ENCODE measurements around the gene HOXA5. TPM values are rescaled to one million over a fixed set of nuclear protein-coding genes. Genes with fewer than 3 reads are reported as not detected.
A peak's percentile ranks its signal among the peaks of the same experiment; 100 is the strongest.

HOXA5 gene
- total RNA-seq, 1 donor from 2014 or later, result 16.0 TPM

- ATAC-seq, result no peak
- Histone ChIP-seq H3K9me3 (no peaks in the 10 kb centered on the region), H3K27me3 (peaks cover 48% of the 10 kb centered on the region), H3K36me3 (no peaks in the 10 kb centered on the region), H3K4me1 (peaks cover 4% of the 10 kb centered on the region), H3K4me3 (peak overlapping the region; percentile 70), H3K27ac (peak overlapping the region; percentile 88)
- no peak for DNase-seq
- TF ChIP-seq CTCF (IDR thresholded peaks at IDR 0.05), result no peak
- intact Hi-C loops (cut with DNase I), result loop anchor here (5.0 kb wide), 1 partner anchor 47 kb away; the partner anchor contains the start of gene HOXA1
Observed at GRCh38 chr7:27143950-27144780, 684 bp upstream of the HOXA5 start.

DNA sequence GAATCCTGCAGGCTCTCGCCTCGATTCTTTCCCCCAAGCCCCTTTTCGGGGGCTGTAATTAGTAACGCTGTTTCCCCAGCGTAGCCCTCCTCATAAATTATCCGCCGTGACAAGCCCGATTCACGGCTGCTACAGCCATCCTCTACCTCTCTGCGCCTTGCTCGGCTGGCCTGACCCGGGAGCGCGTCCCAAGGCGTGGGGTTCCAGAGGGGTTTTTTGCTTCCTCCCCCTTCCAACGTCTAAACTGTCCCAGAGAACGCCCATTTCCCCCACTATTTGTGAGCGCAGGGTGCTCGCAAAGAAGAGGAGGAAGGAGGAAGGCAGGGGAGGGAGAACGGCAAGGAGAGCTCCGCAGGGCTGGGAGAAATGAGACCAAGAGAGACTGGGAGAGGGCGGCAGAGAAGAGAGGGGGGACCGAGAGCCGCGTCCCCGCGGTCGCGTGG lies 880 bp downstream of the HOXA5 start:
- Histone ChIP-seq H3K27ac (peak overlapping the region; percentile 96), H3K27me3 (peaks cover 35% of the 10 kb centered on the region), H3K4me1 (peaks cover 4% of the 10 kb centered on the region), H3K36me3 (no peaks in the 10 kb centered on the region), H3K4me3 (peak overlapping the region; percentile 70), H3K9me3 (no peaks in the 10 kb centered on the region)
- DNase-seq (no peak), ATAC-seq (no peak)
- no peak for TF ChIP-seq CTCF (IDR thresholded peaks at IDR 0.05)
- intact Hi-C loops (cut with DNase I), result loop anchor here (5.0 kb wide), 1 partner anchor 45 kb away; the partner anchor contains the start of gene HOXA1

GRCh38 chr7:27141923-27142579 lies 1.4 kb downstream of the HOXA5 start:
- no peak for TF ChIP-seq CTCF (IDR thresholded peaks at IDR 0.05)
- peaks cover 37% of the 10 kb centered on the region for H3K27me3 ChIP-seq
- peak overlapping the region; percentile 96 for H3K27ac ChIP-seq
- no peaks in the 10 kb centered on the region for H3K36me3 ChIP-seq
- intact Hi-C loops (cut with DNase I), result loop anchor here (5.0 kb wide), 1 partner anchor 45 kb away; the partner anchor contains the start of gene HOXA1
- peaks cover 4% of the 10 kb centered on the region for H3K4me1 ChIP-seq
- ATAC-seq (no peak), DNase-seq (no peak)
- peak overlapping the region; percentile 70 for H3K4me3 ChIP-seq
- H3K9me3 ChIP-seq, result no peaks in the 10 kb centered on the region

GRCh38 chr7:27141137-27141922 lies 2.2 kb downstream of the HOXA5 start:
- intact Hi-C loops (cut with DNase I), result loop anchor here (5.0 kb wide), 1 partner anchor 44 kb away; the partner anchor contains the start of gene HOXA1
- Histone ChIP-seq H3K4me1 (peaks cover 12% of the 10 kb centered on the region), H3K4me3 (peak overlapping the region; percentile 70), H3K27me3 (peaks cover 35% of the 10 kb centered on the region), H3K36me3 (no peaks in the 10 kb centered on the region), H3K9me3 (no peaks in the 10 kb centered on the region), H3K27ac (peak overlapping the region; percentile 96)
- ATAC-seq (no peak), DNase-seq (no peak)
- TF ChIP-seq CTCF (IDR thresholded peaks at IDR 0.05), result no peak

GRCh38 chr7:27140126-27140857 lies 3.2 kb downstream of the HOXA5 start:
- Histone ChIP-seq H3K27ac (peak overlapping the region; percentile 96), H3K9me3 (no peaks in the 10 kb centered on the region), H3K4me1 (peaks cover 22% of the 10 kb centered on the region), H3K27me3 (peaks cover 27% of the 10 kb centered on the region), H3K36me3 (no peaks in the 10 kb centered on the region), H3K4me3 (peak overlapping the region; percentile 70)
- intact Hi-C loops (cut with DNase I), result loop anchor here (5.0 kb wide), 1 partner anchor 43 kb away; the partner anchor contains the start of gene HOXA1
- no peak for TF ChIP-seq CTCF (IDR thresholded peaks at IDR 0.05)
- DNase-seq (no peak), ATAC-seq (no peak)
